ENCODE measurements around the gene CACNG3.
"Not testable (repeated sequence)": the region's sequence is repeated elsewhere in the genome, so short reads cannot be mapped to it uniquely, and the experiment has no call there.

The CACNG3 gene

DNA sequence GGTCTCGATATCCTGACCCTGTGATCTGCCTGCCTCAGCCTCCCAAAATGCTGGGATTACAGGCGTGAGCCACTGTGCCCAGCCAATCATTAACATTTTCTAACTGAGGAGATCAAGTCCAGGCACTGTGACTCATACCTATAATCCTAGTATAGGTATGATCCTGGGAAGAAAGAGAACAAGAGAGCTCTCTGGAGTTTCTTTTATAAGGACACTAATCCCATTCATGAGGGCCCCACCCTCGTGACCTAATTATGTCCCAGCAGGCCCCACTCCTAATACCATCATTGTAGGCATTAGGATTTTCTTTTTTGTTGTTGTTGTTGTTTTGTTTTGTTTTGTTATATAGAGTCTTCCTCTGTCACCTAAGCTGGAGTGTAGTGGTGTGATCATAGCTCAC, 80.4 kb downstream of the CACNG3 start:
- no peaks in the 10 kb centered on the region for H3K4me1 ChIP-seq (ENCODE audit: control insufficient read depth, insufficient read depth, low read depth, low read length)
- no peak overlapping the region for H3K9ac ChIP-seq (ENCODE audit: low read length)
- H3K4me2 ChIP-seq (ENCODE audit: low read length, poor library complexity, severe bottlenecking), result no peak overlapping the region
- H3K23ac ChIP-seq (ENCODE audit: low read length in 2 of 2), result no peak overlapping the region
- H4K8ac ChIP-seq (ENCODE audit: low read length), result no peak overlapping the region
- no peak for DNase-seq
- H2BK120ac ChIP-seq (ENCODE audit: low read depth, low read length), result no peak overlapping the region
- no peak overlapping the region for H2BK15ac ChIP-seq (ENCODE audit: low read depth, poor library complexity, severe bottlenecking)
- no peak overlapping the region for H3K4ac ChIP-seq (ENCODE audit: low read depth in 1 of 2, low read length in 2 of 2)
- H3K18ac ChIP-seq (ENCODE audit: low read depth in 1 of 2, low read length in 2 of 2), result no peak overlapping the region
- no peak overlapping the region for H3K4me3 ChIP-seq (ENCODE audit: insufficient read depth in 1 of 2, low read depth in 1 of 2, low read length in 2 of 2)
- no peak overlapping the region for H2BK12ac ChIP-seq (ENCODE audit: low read length in 2 of 2)
- no peaks in the 10 kb centered on the region for H3K36me3 ChIP-seq (ENCODE audit: control insufficient read depth in 1 of 2, insufficient read depth in 2 of 2, low read depth in 1 of 2, low read length in 2 of 2)
- no peaks in the 10 kb centered on the region for H3K27me3 ChIP-seq (ENCODE audit: control insufficient read depth in 1 of 2, insufficient read depth in 1 of 2, low read length in 2 of 2)
- H3K9me3 ChIP-seq (ENCODE audit: control insufficient read depth, low read length), result no peaks in the 10 kb centered on the region
- H2BK5ac ChIP-seq (ENCODE audit: low read depth, low read length, poor library complexity, severe bottlenecking), result no peak overlapping the region
- H3K14ac ChIP-seq (ENCODE audit: low read length in 2 of 2), result no peak overlapping the region
- H2AFZ ChIP-seq (ENCODE audit: low read depth, low read length), result no peak overlapping the region
- no peak overlapping the region for H4K91ac ChIP-seq (ENCODE audit: low read length)
- 100% methylated on average over 1 of the region's 3 CpGs for WGBS
- no peak overlapping the region for H2AK5ac ChIP-seq (ENCODE audit: low read length, severe bottlenecking)
- H3K27ac ChIP-seq (ENCODE audit: low read length, poor library complexity, severe bottlenecking), result no peak overlapping the region
- no peaks in the 10 kb centered on the region for H3K79me1 ChIP-seq (replicated peaks; ENCODE audit: low read length, poor library complexity, severe bottlenecking)

DNA sequence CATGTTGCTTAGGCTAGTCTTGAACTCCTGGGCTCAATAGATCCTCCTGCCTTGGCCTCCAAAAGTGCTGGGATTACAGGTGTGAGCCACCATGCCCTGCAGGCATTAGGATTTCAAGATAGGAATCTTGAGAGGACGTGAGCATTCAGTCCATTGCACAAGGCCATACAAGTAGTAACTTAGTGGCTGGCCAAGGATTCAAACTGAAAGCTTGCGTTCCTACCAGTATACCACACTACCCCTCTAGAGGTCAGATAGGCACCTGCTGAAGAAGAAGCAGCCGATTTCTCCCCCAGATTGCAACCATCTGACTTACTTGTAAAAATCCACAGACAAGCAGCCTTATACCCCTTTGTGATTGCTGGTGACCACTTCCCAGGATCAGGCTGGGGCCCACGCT, 80.9 kb downstream of the CACNG3 start:
- DNase-seq, result no peak
- H2AK5ac ChIP-seq (ENCODE audit: low read length, severe bottlenecking), result no peak overlapping the region
- no peak overlapping the region for H2AFZ ChIP-seq (ENCODE audit: low read depth, low read length)
- no peak overlapping the region for H2BK15ac ChIP-seq (ENCODE audit: low read depth, poor library complexity, severe bottlenecking)
- H3K79me1 ChIP-seq (replicated peaks; ENCODE audit: low read length, poor library complexity, severe bottlenecking), result no peaks in the 10 kb centered on the region
- no peaks in the 10 kb centered on the region for H3K27me3 ChIP-seq (ENCODE audit: control insufficient read depth in 1 of 2, insufficient read depth in 1 of 2, low read length in 2 of 2)
- 63% methylated on average over 4 of the region's 4 CpGs for WGBS
- no peak overlapping the region for H2BK5ac ChIP-seq (ENCODE audit: low read depth, low read length, poor library complexity, severe bottlenecking)
- H3K4me1 ChIP-seq (ENCODE audit: control insufficient read depth, insufficient read depth, low read depth, low read length), result no peaks in the 10 kb centered on the region
- no peak overlapping the region for H3K4me3 ChIP-seq (ENCODE audit: insufficient read depth in 1 of 2, low read depth in 1 of 2, low read length in 2 of 2)
- H3K9ac ChIP-seq (ENCODE audit: low read length), result no peak overlapping the region
- H4K8ac ChIP-seq (ENCODE audit: low read length), result no peak overlapping the region
- H3K36me3 ChIP-seq (ENCODE audit: control insufficient read depth in 1 of 2, insufficient read depth in 2 of 2, low read depth in 1 of 2, low read length in 2 of 2), result no peaks in the 10 kb centered on the region
- no peak overlapping the region for H2BK120ac ChIP-seq (ENCODE audit: low read depth, low read length)
- H3K23ac ChIP-seq (ENCODE audit: low read length in 2 of 2), result no peak overlapping the region
- H3K14ac ChIP-seq (ENCODE audit: low read length in 2 of 2), result no peak overlapping the region
- no peak overlapping the region for H3K18ac ChIP-seq (ENCODE audit: low read depth in 1 of 2, low read length in 2 of 2)
- no peak overlapping the region for H2BK12ac ChIP-seq (ENCODE audit: low read length in 2 of 2)
- H3K9me3 ChIP-seq (ENCODE audit: control insufficient read depth, low read length), result no peaks in the 10 kb centered on the region
- H3K4me2 ChIP-seq (ENCODE audit: low read length, poor library complexity, severe bottlenecking), result no peak overlapping the region
- H3K27ac ChIP-seq (ENCODE audit: low read length, poor library complexity, severe bottlenecking), result no peak overlapping the region
- no peak overlapping the region for H3K4ac ChIP-seq (ENCODE audit: low read depth in 1 of 2, low read length in 2 of 2)
- H4K91ac ChIP-seq (ENCODE audit: low read length), result no peak overlapping the region

DNA sequence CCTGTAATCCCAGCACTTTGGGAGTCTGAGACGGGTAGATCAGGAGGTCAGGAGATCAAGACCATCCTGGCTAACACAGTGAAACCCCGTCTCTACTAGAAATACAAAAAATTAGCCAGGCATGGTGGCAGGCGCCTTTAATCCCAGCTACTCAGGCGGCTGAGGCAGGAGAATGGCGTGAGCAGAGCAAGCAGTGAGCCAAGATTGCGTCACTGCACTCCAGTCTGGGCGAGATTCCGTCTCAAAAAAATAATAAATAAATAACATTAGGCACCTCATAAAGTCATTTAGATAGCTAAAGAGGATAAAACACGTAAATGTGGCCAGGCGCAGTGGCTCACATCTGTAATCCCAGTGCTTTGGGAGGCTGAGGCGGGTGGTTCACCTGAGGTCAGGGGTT, 87.7 kb downstream of the CACNG3 start:
- not testable (repeated sequence) for H3K4ac ChIP-seq (ENCODE audit: low read depth in 1 of 2, low read length in 2 of 2); H2BK15ac ChIP-seq (ENCODE audit: low read depth, poor library complexity, severe bottlenecking); H3K9ac ChIP-seq (ENCODE audit: low read length); H2AK5ac ChIP-seq (ENCODE audit: low read length, severe bottlenecking); H3K9me3 ChIP-seq (ENCODE audit: control insufficient read depth, low read length); H3K79me1 ChIP-seq (replicated peaks; ENCODE audit: low read length, poor library complexity, severe bottlenecking); H3K27me3 ChIP-seq (ENCODE audit: control insufficient read depth in 1 of 2, insufficient read depth in 1 of 2, low read length in 2 of 2); H3K14ac ChIP-seq (ENCODE audit: low read length in 2 of 2); H4K8ac ChIP-seq (ENCODE audit: low read length); H2BK120ac ChIP-seq (ENCODE audit: low read depth, low read length); H3K27ac ChIP-seq (ENCODE audit: low read length, poor library complexity, severe bottlenecking); H3K4me3 ChIP-seq (ENCODE audit: insufficient read depth in 1 of 2, low read depth in 1 of 2, low read length in 2 of 2); H3K18ac ChIP-seq (ENCODE audit: low read depth in 1 of 2, low read length in 2 of 2); H2BK5ac ChIP-seq (ENCODE audit: low read depth, low read length, poor library complexity, severe bottlenecking); H3K4me2 ChIP-seq (ENCODE audit: low read length, poor library complexity, severe bottlenecking); H3K36me3 ChIP-seq (ENCODE audit: control insufficient read depth in 1 of 2, insufficient read depth in 2 of 2, low read depth in 1 of 2, low read length in 2 of 2); H2BK12ac ChIP-seq (ENCODE audit: low read length in 2 of 2); H3K23ac ChIP-seq (ENCODE audit: low read length in 2 of 2); H2AFZ ChIP-seq (ENCODE audit: low read depth, low read length); H3K4me1 ChIP-seq (ENCODE audit: control insufficient read depth, insufficient read depth, low read depth, low read length); DNase-seq; H4K91ac ChIP-seq (ENCODE audit: low read length)
- 80% methylated on average over 9 of the region's 11 CpGs for WGBS

DNA sequence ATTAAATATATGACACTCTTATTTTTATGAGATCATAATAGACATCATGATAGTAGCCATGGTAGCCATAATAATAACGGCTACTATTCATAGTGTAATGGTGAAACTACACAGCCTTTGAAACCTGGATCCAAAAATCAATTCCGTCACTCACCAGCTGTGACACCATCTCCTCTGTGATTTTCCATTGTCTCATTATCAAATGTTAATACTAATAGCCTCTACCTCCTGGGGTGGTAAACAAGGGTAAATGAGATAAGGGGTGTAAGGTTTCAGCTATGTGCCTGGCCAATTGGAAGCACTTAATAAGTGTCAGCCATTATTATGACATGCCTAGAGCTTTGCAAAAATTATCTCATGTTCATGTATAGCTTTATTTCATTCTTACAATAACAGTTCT, 88.6 kb downstream of the CACNG3 start:
- 80% methylated on average over 1 of the region's 2 CpGs for WGBS
- no peak overlapping the region for H4K91ac ChIP-seq (ENCODE audit: low read length)

More for the DNA sequence above, 88.6 kb downstream of the CACNG3 start:
- H3K23ac ChIP-seq (ENCODE audit: low read length in 2 of 2), result no peak overlapping the region
- H2BK15ac ChIP-seq (ENCODE audit: low read depth, poor library complexity, severe bottlenecking), result no peak overlapping the region
- H4K8ac ChIP-seq (ENCODE audit: low read length), result no peak overlapping the region
- H2BK12ac ChIP-seq (ENCODE audit: low read length in 2 of 2), result no peak overlapping the region
- H3K4me2 ChIP-seq (ENCODE audit: low read length, poor library complexity, severe bottlenecking), result no peak overlapping the region
- H3K14ac ChIP-seq (ENCODE audit: low read length in 2 of 2), result no peak overlapping the region
- H3K9me3 ChIP-seq (ENCODE audit: control insufficient read depth, low read length), result no peaks in the 10 kb centered on the region
- no peak overlapping the region for H2AK5ac ChIP-seq (ENCODE audit: low read length, severe bottlenecking)
- H3K27ac ChIP-seq (ENCODE audit: low read length, poor library complexity, severe bottlenecking), result no peak overlapping the region
- H2AFZ ChIP-seq (ENCODE audit: low read depth, low read length), result no peak overlapping the region
- no peak overlapping the region for H2BK5ac ChIP-seq (ENCODE audit: low read depth, low read length, poor library complexity, severe bottlenecking)
- no peak overlapping the region for H3K4me3 ChIP-seq (ENCODE audit: insufficient read depth in 1 of 2, low read depth in 1 of 2, low read length in 2 of 2)
- no peak overlapping the region for H3K9ac ChIP-seq (ENCODE audit: low read length)
- no peak overlapping the region for H3K18ac ChIP-seq (ENCODE audit: low read depth in 1 of 2, low read length in 2 of 2)
- H3K4ac ChIP-seq (ENCODE audit: low read depth in 1 of 2, low read length in 2 of 2), result no peak overlapping the region
- no peaks in the 10 kb centered on the region for H3K36me3 ChIP-seq (ENCODE audit: control insufficient read depth in 1 of 2, insufficient read depth in 2 of 2, low read depth in 1 of 2, low read length in 2 of 2)
- no peaks in the 10 kb centered on the region for H3K79me1 ChIP-seq (replicated peaks; ENCODE audit: low read length, poor library complexity, severe bottlenecking)
- H3K4me1 ChIP-seq (ENCODE audit: control insufficient read depth, insufficient read depth, low read depth, low read length), result no peaks in the 10 kb centered on the region
- no peaks in the 10 kb centered on the region for H3K27me3 ChIP-seq (ENCODE audit: control insufficient read depth in 1 of 2, insufficient read depth in 1 of 2, low read length in 2 of 2)
- no peak for DNase-seq
- H2BK120ac ChIP-seq (ENCODE audit: low read depth, low read length), result no peak overlapping the region
